ENCODE measurements around the gene PTPRR. TPM values are rescaled to one million over a fixed set of nuclear protein-coding genes. Genes with fewer than 3 reads are reported as not detected.
"Not testable (repeated sequence)": the region's sequence is repeated elsewhere in the genome, so short reads cannot be mapped to it uniquely, and the experiment has no call there.

PTPRR gene
- total and polyA plus RNA-seq, 2 donors = 0.73 to 2.7 TPM

- Histone ChIP-seq H3K36me3 (ENCODE audit: insufficient read depth) (no peaks in the 10 kb centered on the region), H3K4me3 (ENCODE audit: low read depth, low read length) (peak overlapping the region; percentile 26), H3K27ac (ENCODE audit: low read depth) (no peak overlapping the region), H3K4me1 (ENCODE audit: insufficient read depth) (no peaks in the 10 kb centered on the region)
- 55% methylated on average over 6 of the region's 6 CpGs for WGBS
- DNase-seq (ENCODE audit: extremely low spot score) = no peak
These were observed 166.2 kb downstream of the PTPRR start for GRCh38 chr12:70754330-70754741.

DNA sequence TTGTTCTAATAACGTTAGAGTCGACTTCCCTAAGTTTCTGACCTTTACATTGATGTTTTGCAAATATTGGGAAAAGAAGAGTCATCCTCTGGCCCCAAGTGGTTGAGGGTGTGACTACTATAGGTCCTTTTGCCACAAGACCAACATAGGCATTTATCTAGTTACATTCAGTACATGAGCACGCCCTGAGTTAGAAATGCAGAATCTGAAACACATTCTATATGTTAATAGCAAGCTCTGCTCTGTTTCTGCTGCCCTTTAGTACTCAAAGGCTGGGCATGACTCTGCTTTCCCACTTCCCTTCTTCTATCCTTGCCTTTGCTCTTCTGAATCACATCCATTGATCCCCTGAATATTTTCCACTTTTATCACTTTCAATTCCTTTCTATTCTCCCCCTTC, 168.2 kb downstream of the PTPRR start:
- H3K27ac ChIP-seq (ENCODE audit: low read depth) = no peak overlapping the region
- no peak overlapping the region for H3K4me3 ChIP-seq (ENCODE audit: low read depth, low read length)
- 81% methylated on average over 3 of the region's 3 CpGs for WGBS
- H3K4me1 ChIP-seq (ENCODE audit: insufficient read depth) = no peaks in the 10 kb centered on the region
- no peaks in the 10 kb centered on the region for H3K36me3 ChIP-seq (ENCODE audit: insufficient read depth)
- DNase-seq (ENCODE audit: extremely low spot score) = no peak

DNA sequence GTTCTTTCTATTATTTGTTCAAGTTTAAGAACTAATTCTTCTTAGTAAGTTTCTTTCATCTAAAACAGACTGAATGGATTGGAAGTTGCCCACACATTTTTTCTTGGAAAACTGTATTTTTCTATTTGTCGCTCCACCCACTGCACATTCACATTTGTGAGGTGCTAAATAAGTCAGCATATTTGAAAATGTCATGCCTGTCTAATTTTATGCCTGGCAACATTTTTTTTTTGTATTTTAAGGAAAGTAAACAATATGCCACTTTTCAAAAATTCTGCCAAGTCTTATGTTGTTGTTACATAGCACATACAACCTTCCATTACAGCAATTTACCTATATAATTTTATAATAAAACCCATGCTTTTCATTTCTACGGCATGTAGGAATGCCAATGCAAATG, 170.6 kb downstream of the PTPRR start:
- DNase-seq (ENCODE audit: extremely low spot score) = no peak
- Histone ChIP-seq H3K4me3 (ENCODE audit: low read depth, low read length) (no peak overlapping the region), H3K36me3 (ENCODE audit: insufficient read depth) (no peaks in the 10 kb centered on the region), H3K4me1 (ENCODE audit: insufficient read depth) (no peaks in the 10 kb centered on the region), H3K27ac (ENCODE audit: low read depth) (no peak overlapping the region)
- WGBS = 94% methylated on average over 2 of the region's 2 CpGs

GRCh38 chr12:70748809-70749208, 171.7 kb downstream of the PTPRR start:
- Histone ChIP-seq H3K36me3 (ENCODE audit: insufficient read depth) (no peaks in the 10 kb centered on the region), H3K4me3 (ENCODE audit: low read depth, low read length) (no peak overlapping the region), H3K4me1 (ENCODE audit: insufficient read depth) (no peaks in the 10 kb centered on the region), H3K27ac (ENCODE audit: low read depth) (no peak overlapping the region)
- 98% methylated on average over 1 of the region's 1 CpG for WGBS
- DNase-seq (ENCODE audit: extremely low spot score) = no peak

- H3K36me3 ChIP-seq (ENCODE audit: insufficient read depth) = no peaks in the 10 kb centered on the region
- DNase-seq (ENCODE audit: extremely low spot score) = no peak
- WGBS = 61% methylated on average over 6 of the region's 6 CpGs
- H3K27ac ChIP-seq (ENCODE audit: low read depth) = peak overlapping the region; percentile 10
- no peak overlapping the region for H3K4me3 ChIP-seq (ENCODE audit: low read depth, low read length)
- no peaks in the 10 kb centered on the region for H3K4me1 ChIP-seq (ENCODE audit: insufficient read depth)
These were observed 172.9 kb downstream of the PTPRR start for GRCh38 chr12:70747445-70748260.

- no peak for DNase-seq (ENCODE audit: extremely low spot score)
- Histone ChIP-seq H3K4me1 (ENCODE audit: insufficient read depth) (no peaks in the 10 kb centered on the region), H3K36me3 (ENCODE audit: insufficient read depth) (no peaks in the 10 kb centered on the region), H3K4me3 (ENCODE audit: low read depth, low read length) (no peak overlapping the region), H3K27ac (ENCODE audit: low read depth) (no peak overlapping the region)
- WGBS = 85% methylated on average over 7 of the region's 7 CpGs
These were observed 175.5 kb downstream of the PTPRR start for GRCh38 chr12:70745048-70745447.

- no peaks in the 10 kb centered on the region for H3K36me3 ChIP-seq (ENCODE audit: insufficient read depth)
- no peak for DNase-seq (ENCODE audit: extremely low spot score)
- 83% methylated on average over 2 of the region's 2 CpGs for WGBS
- H3K4me3 ChIP-seq (ENCODE audit: low read depth, low read length) = no peak overlapping the region
- H3K27ac ChIP-seq (ENCODE audit: low read depth) = no peak overlapping the region
- H3K4me1 ChIP-seq (ENCODE audit: insufficient read depth) = no peaks in the 10 kb centered on the region
These were observed 176.4 kb downstream of the PTPRR start for GRCh38 chr12:70744178-70744577.

GRCh38 chr12:70741256-70741655, 179.3 kb downstream of the PTPRR start:
- H3K36me3 ChIP-seq (ENCODE audit: insufficient read depth) = no peaks in the 10 kb centered on the region
- H3K27ac ChIP-seq (ENCODE audit: low read depth) = no peak overlapping the region
- no peaks in the 10 kb centered on the region for H3K4me1 ChIP-seq (ENCODE audit: insufficient read depth)
- no peak overlapping the region for H3K4me3 ChIP-seq (ENCODE audit: low read depth, low read length)
- no peak for DNase-seq (ENCODE audit: extremely low spot score)
- WGBS = 79% methylated on average over 4 of the region's 4 CpGs

GRCh38 chr12:70739756-70740155, 180.8 kb downstream of the PTPRR start:
- DNase-seq (ENCODE audit: extremely low spot score) = no peak
- no peak overlapping the region for H3K27ac ChIP-seq (ENCODE audit: low read depth)
- 92% methylated on average over 2 of the region's 2 CpGs for WGBS
- no peaks in the 10 kb centered on the region for H3K4me1 ChIP-seq (ENCODE audit: insufficient read depth)
- H3K36me3 ChIP-seq (ENCODE audit: insufficient read depth) = no peaks in the 10 kb centered on the region
- H3K4me3 ChIP-seq (ENCODE audit: low read depth, low read length) = no peak overlapping the region

DNA sequence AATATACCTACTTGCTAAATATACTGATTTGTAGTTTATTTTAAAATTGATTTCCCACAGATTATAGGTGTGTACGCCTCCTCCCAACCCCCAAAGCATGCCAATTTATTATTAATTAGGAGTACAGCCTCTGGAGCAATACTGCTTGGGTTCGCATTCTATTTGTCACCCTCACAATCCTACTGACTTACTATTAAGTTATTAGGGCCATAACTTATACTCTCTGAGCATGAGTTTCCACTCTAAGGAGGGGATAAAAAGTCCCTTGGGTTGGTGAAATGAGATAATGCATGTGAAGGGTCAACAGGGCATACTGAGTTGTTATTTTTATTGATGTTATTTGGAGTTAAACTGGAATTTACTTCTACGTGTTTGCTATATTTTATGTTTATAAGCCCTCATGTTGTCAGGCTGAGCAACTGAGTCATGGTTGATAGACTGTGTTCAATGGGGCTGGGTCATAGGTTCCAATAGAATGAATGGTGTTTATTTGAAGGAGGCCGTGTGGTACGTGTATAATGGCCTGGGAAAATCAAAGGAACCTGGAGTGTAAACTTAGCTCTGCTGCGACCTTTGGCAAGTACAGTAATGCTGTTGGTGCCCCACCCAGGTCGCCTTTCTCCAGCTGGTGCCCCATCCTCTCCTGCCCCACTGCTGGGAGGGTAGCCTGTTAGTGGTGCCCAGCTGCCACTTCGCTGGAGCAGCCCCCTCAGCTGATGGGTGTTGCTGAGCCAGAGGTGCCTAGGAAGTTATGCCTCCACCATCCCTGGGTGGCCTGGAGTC, 184.0 kb downstream of the PTPRR start:
- H3K36me3 ChIP-seq (ENCODE audit: insufficient read depth) = no peaks in the 10 kb centered on the region
- no peaks in the 10 kb centered on the region for H3K4me1 ChIP-seq (ENCODE audit: insufficient read depth)
- H3K27ac ChIP-seq (ENCODE audit: low read depth) = no peak overlapping the region
- no peak for DNase-seq (ENCODE audit: extremely low spot score)
- WGBS = 85% methylated on average over 8 of the region's 8 CpGs
- H3K4me3 ChIP-seq (ENCODE audit: low read depth, low read length) = no peak overlapping the region

GRCh38 chr12:70735197-70735596, 185.3 kb downstream of the PTPRR start:
- 82% methylated on average over 3 of the region's 3 CpGs for WGBS
- H3K27ac ChIP-seq (ENCODE audit: low read depth); H3K4me1 ChIP-seq (ENCODE audit: insufficient read depth); H3K4me3 ChIP-seq (ENCODE audit: low read depth, low read length); H3K36me3 ChIP-seq (ENCODE audit: insufficient read depth); DNase-seq (ENCODE audit: extremely low spot score): not testable (repeated sequence)

- DNase-seq (ENCODE audit: extremely low spot score) = peak; percentile 60
- Histone ChIP-seq H3K27ac (ENCODE audit: low read depth) (no peak overlapping the region), H3K4me1 (ENCODE audit: insufficient read depth) (no peaks in the 10 kb centered on the region), H3K36me3 (ENCODE audit: insufficient read depth) (no peaks in the 10 kb centered on the region), H3K4me3 (ENCODE audit: low read depth, low read length) (no peak overlapping the region)
- WGBS = under 1% methylated on average over 4 of the region's 4 CpGs
These were observed 187.2 kb downstream of the PTPRR start for GRCh38 chr12:70733385-70733784.

DNA sequence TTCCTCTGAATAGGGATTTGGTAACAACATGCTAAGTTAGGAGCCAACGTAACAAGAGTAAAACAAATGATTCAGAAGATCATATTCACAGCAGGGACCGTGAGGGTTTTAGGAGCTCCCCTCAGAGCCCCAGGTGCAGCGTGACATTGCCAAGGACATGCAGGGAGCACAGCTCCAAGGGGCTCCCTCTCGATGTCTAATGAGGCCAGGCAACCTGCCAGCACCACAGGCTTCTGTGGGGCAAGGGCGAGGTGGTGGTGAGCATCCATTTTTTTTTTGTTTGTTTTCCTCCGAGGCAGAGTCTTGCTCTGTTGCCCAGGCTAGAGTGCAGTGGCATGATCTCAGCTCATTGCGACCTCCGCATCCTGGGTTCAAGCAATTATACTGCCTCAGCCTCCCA, 188.3 kb downstream of the PTPRR start:
- no peak overlapping the region for H3K27ac ChIP-seq (ENCODE audit: low read depth)
- no peak for DNase-seq (ENCODE audit: extremely low spot score)
- no peak overlapping the region for H3K4me3 ChIP-seq (ENCODE audit: low read depth, low read length)
- H3K36me3 ChIP-seq (ENCODE audit: insufficient read depth) = no peaks in the 10 kb centered on the region
- 76% methylated on average over 8 of the region's 8 CpGs for WGBS
- H3K4me1 ChIP-seq (ENCODE audit: insufficient read depth) = no peaks in the 10 kb centered on the region

- Histone ChIP-seq H3K4me1 (ENCODE audit: insufficient read depth) (no peaks in the 10 kb centered on the region), H3K27ac (ENCODE audit: low read depth) (no peak overlapping the region), H3K4me3 (ENCODE audit: low read depth, low read length) (no peak overlapping the region), H3K36me3 (ENCODE audit: insufficient read depth) (no peaks in the 10 kb centered on the region)
- 80% methylated on average over 2 of the region's 2 CpGs for WGBS
- no peak for DNase-seq (ENCODE audit: extremely low spot score)
These were observed 189.8 kb downstream of the PTPRR start for GRCh38 chr12:70730675-70731180.

All from urinary bladder (tissue), 4 donors.